ENCODE measurements around the gene FARP1. TPM values are rescaled to one million over a fixed set of nuclear protein-coding genes. Genes with fewer than 3 reads are reported as not detected.

FARP1 gene
- total RNA-seq, 1 donor from 2014 or later = 128 TPM

DNA sequence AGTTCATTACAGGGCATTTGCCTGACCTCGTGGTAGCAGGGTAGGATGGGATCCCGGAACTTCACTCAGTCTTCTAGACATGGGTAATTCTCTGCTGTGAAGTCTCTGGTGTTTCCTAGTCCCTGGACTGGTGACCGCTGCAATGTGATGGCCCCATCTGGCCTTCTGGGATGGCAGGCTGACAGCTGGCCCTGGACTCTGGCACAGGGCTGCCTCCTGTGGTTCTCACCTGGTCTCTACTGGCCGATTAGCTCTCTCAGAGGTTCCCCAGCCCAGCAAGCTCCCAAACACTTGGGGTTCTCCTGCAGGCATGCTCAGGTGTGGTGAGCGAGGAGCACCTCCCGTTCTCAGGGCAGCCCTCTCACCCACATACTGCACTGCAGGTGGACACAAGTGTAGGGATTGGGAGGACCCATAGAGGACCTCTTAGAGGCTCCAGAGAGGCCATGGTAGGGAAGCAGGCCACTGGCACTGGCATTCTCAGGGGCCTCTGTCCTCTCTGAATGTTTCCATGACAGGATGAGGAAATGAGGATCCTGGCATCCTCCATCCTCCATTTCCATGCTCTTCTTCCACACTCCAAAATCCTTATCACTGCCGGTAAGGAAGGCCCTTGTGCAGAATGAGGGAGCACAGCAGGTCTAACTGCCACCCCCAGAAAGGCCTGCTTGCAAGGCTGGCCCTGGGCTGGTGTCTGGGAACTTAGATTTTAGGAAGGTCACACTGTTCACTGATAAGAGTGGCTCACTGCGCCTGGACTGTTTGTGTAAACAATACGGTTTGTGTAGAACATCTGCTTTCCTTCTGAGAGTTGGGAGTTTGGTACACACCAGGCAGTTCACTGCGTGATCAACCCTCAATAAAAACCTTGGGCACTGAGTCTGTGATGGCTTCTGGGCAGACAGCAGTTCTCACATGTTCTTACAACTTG lies 31.5 kb upstream of the FARP1 start:
- Histone ChIP-seq H3K27me3 (ENCODE audit: insufficient read depth, low read length) (no peaks in the 10 kb centered on the region), H3K4me1 (ENCODE audit: insufficient read depth, low read length) (no peaks in the 10 kb centered on the region), H3K9ac (ENCODE audit: low read length) (no peak overlapping the region), H2AFZ (ENCODE audit: low read depth, low read length) (no peak overlapping the region), H3K27ac (ENCODE audit: low read depth, low read length) (no peak overlapping the region), H3K4me2 (ENCODE audit: low read length) (no peak overlapping the region), H3K9me3 (ENCODE audit: insufficient read depth, low read depth, low read length) (no peaks in the 10 kb centered on the region), H3K4me3 (ENCODE audit: insufficient read depth, low read depth, low read length) (no peak overlapping the region), H3K36me3 (ENCODE audit: insufficient read depth, low read length) (no peaks in the 10 kb centered on the region), H3K79me2 (ENCODE audit: insufficient read depth, low read length) (no peaks in the 10 kb centered on the region), H4K20me1 (ENCODE audit: insufficient read depth, low read length) (no peaks in the 10 kb centered on the region)
- peaks cover 2% of the 10 kb centered on the region for H3K36me3 Mint-ChIP-seq (ENCODE audit: low read depth, unreplicated experiment)
- H3K27me3 Mint-ChIP-seq (ENCODE audit: low read depth, unreplicated experiment) = peaks cover 8% of the 10 kb centered on the region
- H3K9me3 Mint-ChIP-seq (ENCODE audit: unreplicated experiment) = peaks cover under 1% of the 10 kb centered on the region
- H3K4me3 Mint-ChIP-seq (ENCODE audit: unreplicated experiment) = no peak overlapping the region
- H3K4me1 Mint-ChIP-seq (ENCODE audit: low read depth, unreplicated experiment) = peaks cover 4% of the 10 kb centered on the region
- no peak for FAIRE-seq
- no peak for DNase-seq (ENCODE audit: low read depth)
- no peak for TF ChIP-seq EZH2 (IDR thresholded peaks at IDR 0.05; ENCODE audit: insufficient read depth, low read length)
- TF ChIP-seq, protein P1, sequence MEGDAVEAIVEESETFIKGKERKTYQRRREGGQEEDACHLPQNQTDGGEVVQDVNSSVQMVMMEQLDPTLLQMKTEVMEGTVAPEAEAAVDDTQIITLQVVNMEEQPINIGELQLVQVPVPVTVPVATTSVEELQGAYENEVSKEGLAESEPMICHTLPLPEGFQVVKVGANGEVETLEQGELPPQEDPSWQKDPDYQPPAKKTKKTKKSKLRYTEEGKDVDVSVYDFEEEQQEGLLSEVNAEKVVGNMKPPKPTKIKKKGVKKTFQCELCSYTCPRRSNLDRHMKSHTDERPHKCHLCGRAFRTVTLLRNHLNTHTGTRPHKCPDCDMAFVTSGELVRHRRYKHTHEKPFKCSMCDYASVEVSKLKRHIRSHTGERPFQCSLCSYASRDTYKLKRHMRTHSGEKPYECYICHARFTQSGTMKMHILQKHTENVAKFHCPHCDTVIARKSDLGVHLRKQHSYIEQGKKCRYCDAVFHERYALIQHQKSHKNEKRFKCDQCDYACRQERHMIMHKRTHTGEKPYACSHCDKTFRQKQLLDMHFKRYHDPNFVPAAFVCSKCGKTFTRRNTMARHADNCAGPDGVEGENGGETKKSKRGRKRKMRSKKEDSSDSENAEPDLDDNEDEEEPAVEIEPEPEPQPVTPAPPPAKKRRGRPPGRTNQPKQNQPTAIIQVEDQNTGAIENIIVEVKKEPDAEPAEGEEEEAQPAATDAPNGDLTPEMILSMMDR (IDR thresholded peaks at IDR 0.05; ENCODE audit: insufficient read depth, low read depth, low read length) = no peak
- no peak overlapping the region for H3K27ac Mint-ChIP-seq (ENCODE audit: unreplicated experiment)

DNA sequence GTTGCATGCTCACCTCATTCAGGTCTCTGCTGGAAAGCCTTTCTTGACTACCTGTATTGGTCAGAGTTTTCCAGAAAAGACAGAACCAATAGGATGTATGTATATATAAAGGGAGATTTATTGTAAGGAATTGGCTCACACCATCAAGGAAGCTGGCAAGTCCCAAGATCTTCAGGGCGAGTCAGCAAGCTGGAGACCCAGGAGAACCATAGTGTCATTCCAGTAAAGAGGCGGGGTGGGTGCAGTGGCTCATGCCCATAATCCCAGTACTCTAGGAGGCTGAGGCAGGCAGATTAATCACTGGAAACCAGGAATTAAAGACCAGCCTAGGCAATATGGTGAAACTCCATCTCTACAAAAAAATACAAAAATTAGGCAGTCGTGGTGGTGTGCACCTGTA lies 30.4 kb upstream of the FARP1 start:
- no peak overlapping the region for H3K4me3 Mint-ChIP-seq (ENCODE audit: unreplicated experiment)
- H2AFZ ChIP-seq (ENCODE audit: low read depth, low read length) = no peak overlapping the region
- no peak overlapping the region for H3K27ac ChIP-seq (ENCODE audit: low read depth, low read length)
- H3K27me3 ChIP-seq (ENCODE audit: insufficient read depth, low read length) = no peaks in the 10 kb centered on the region
- no peaks in the 10 kb centered on the region for H4K20me1 ChIP-seq (ENCODE audit: insufficient read depth, low read length)
- no peak overlapping the region for H3K4me2 ChIP-seq (ENCODE audit: low read length)
- no peak for TF ChIP-seq EZH2 (IDR thresholded peaks at IDR 0.05; ENCODE audit: insufficient read depth, low read length)
- TF ChIP-seq, protein P1 (IDR thresholded peaks at IDR 0.05; ENCODE audit: insufficient read depth, low read depth, low read length) = no peak
- H3K4me1 ChIP-seq (ENCODE audit: insufficient read depth, low read length) = no peaks in the 10 kb centered on the region
- DNase-seq (ENCODE audit: low read depth) (no peak), FAIRE-seq (no peak)
- no peak overlapping the region for H3K9ac ChIP-seq (ENCODE audit: low read length)
- peak overlapping the region; percentile 83 for H3K27ac Mint-ChIP-seq (ENCODE audit: unreplicated experiment)
- H3K9me3 Mint-ChIP-seq (ENCODE audit: unreplicated experiment) = no peaks in the 10 kb centered on the region
- H3K79me2 ChIP-seq (ENCODE audit: insufficient read depth, low read length) = no peaks in the 10 kb centered on the region
- H3K36me3 Mint-ChIP-seq (ENCODE audit: low read depth, unreplicated experiment) = peaks cover 2% of the 10 kb centered on the region
- H3K4me3 ChIP-seq (ENCODE audit: insufficient read depth, low read depth, low read length) = no peak overlapping the region
- H3K9me3 ChIP-seq (ENCODE audit: insufficient read depth, low read depth, low read length) = no peaks in the 10 kb centered on the region
- no peaks in the 10 kb centered on the region for H3K36me3 ChIP-seq (ENCODE audit: insufficient read depth, low read length)
- peaks cover 8% of the 10 kb centered on the region for H3K27me3 Mint-ChIP-seq (ENCODE audit: low read depth, unreplicated experiment)
- H3K4me1 Mint-ChIP-seq (ENCODE audit: low read depth, unreplicated experiment) = peaks cover 4% of the 10 kb centered on the region

DNA sequence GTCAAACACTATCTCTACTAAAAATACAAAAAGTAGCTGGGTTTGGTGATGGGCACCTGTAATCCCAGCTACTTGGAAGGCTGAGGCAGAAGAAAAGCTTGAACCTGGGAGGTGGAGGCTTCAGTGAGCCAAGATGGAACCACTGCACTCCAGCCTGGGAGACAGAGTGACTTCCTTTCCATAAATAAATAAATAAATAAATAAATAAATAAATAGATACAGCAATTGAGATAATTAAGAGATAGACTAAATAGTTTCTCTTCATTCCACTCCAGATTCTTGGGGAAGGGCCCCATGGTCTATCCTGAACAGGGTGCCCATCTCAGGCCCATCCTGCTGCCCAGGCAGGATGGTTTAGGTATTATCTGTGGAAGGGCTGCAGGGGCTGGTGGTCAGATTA lies 24.0 kb upstream of the FARP1 start:
- H3K9me3 Mint-ChIP-seq (ENCODE audit: unreplicated experiment) = peaks cover 8% of the 10 kb centered on the region
- no peaks in the 10 kb centered on the region for H3K36me3 ChIP-seq (ENCODE audit: insufficient read depth, low read length)
- FAIRE-seq = no peak
- H3K4me1 ChIP-seq (ENCODE audit: insufficient read depth, low read length) = no peaks in the 10 kb centered on the region
- no peak overlapping the region for H2AFZ ChIP-seq (ENCODE audit: low read depth, low read length)
- no peaks in the 10 kb centered on the region for H3K27me3 Mint-ChIP-seq (ENCODE audit: low read depth, unreplicated experiment)
- H3K4me1 Mint-ChIP-seq (ENCODE audit: low read depth, unreplicated experiment) = no peaks in the 10 kb centered on the region
- no peaks in the 10 kb centered on the region for H3K79me2 ChIP-seq (ENCODE audit: insufficient read depth, low read length)
- no peak for DNase-seq (ENCODE audit: low read depth)
- H3K36me3 Mint-ChIP-seq (ENCODE audit: low read depth, unreplicated experiment) = no peaks in the 10 kb centered on the region
- no peak overlapping the region for H3K9ac ChIP-seq (ENCODE audit: low read length)
- no peak overlapping the region for H3K4me3 Mint-ChIP-seq (ENCODE audit: unreplicated experiment)
- no peak overlapping the region for H3K4me2 ChIP-seq (ENCODE audit: low read length)
- TF ChIP-seq, protein P1 (IDR thresholded peaks at IDR 0.05; ENCODE audit: insufficient read depth, low read depth, low read length) = no peak
- no peak for TF ChIP-seq EZH2 (IDR thresholded peaks at IDR 0.05; ENCODE audit: insufficient read depth, low read length)
- H3K27ac ChIP-seq (ENCODE audit: low read depth, low read length) = no peak overlapping the region
- no peaks in the 10 kb centered on the region for H3K9me3 ChIP-seq (ENCODE audit: insufficient read depth, low read depth, low read length)
- H4K20me1 ChIP-seq (ENCODE audit: insufficient read depth, low read length) = no peaks in the 10 kb centered on the region
- no peak overlapping the region for H3K4me3 ChIP-seq (ENCODE audit: insufficient read depth, low read depth, low read length)
- H3K27me3 ChIP-seq (ENCODE audit: insufficient read depth, low read length) = no peaks in the 10 kb centered on the region
- H3K27ac Mint-ChIP-seq (ENCODE audit: unreplicated experiment) = no peak overlapping the region

Measured in astrocyte (in vitro differentiated cells and primary cell).